ENCODE results near the gene DHH.
"Not testable (repeated sequence)": the region's sequence is repeated elsewhere in the genome, so short reads cannot be mapped to it uniquely, and the experiment has no call there.

DHH gene

DNA sequence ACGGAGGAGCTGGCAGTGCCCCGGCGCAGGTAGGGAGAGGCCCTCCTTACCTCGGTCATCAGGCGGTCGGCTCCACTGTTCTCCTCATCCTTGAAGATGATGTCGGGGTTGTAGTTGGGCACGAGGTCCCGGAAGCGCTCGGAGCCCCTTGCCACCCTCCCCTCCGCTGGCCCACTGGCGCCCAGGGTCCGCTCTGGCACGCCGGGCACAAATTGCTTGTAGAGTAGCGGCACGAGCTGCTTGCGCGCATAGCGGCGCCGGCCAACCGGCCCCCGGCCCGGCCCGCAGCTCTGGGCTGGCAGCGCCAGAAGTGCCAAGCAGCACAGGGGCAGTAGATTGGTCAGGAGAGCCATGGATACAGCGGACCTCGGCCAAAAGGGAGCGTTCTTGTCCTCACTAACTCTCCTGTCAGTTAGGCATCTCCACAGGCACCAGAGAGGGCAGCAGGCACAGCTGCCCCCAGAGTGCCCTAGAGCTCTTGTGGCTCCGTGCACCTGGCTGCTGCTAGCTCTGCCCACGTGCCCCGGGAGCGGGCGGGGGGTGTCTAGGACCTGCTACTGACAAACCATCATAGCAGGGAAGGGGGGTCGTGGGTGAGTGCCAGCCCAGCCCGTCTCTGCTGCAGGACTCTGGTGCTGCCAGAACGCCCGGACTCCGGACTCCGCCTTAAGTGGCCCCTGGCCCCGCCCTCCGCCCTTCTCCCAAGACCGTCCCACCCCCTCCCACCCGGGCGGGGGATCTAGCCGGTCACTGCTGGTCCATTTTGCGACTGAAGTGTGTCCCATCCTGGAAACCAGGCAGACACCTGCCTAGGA is at the start of gene DHH:
TSS of gene DHH (minus strand) at position 642 of the 815 bp plus-strand sequence. CDS start at position 353, 289 bp downstream.
- DNase-seq, result no peak

DNA sequence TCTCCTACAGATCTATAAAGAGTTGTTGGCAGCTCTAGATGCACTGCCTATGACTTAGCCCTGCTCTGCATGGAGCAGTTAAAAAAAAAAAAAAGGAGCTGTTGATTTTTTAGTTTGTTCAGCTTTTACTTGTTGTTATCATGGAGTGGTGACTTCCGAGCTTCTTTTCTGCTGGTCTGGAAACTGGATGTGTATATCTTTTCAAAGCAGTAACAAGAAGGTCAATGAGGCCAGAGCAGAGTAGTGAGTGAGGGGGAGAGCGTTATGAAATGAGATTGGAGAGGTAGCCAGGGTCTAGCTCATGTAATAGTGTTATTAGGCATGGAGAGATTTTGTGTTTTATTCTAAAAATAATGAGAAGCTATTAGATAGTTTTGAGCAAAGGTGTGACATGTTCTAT is 49.8 kb upstream of the DHH start:
- no peak for DNase-seq

DNA sequence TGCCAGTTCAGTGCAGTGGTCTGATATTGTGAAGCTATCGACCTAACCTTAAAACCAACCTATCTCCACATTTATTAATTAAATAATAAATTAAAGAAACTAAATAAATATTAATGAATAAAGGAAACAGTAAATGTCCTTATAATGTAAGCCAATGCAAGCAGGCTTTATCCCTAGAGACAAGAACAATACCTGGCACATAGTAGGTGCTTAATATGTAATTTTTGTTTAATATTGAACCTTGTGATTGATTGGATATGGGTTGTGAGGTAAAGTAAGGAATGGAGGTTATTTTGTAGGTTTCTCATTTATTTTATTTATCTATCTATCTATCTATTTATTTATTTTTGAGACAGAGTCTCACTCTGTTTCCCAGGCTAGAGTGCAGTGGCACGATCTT is 44.4 kb upstream of the DHH start:
- no peak for DNase-seq

DNA sequence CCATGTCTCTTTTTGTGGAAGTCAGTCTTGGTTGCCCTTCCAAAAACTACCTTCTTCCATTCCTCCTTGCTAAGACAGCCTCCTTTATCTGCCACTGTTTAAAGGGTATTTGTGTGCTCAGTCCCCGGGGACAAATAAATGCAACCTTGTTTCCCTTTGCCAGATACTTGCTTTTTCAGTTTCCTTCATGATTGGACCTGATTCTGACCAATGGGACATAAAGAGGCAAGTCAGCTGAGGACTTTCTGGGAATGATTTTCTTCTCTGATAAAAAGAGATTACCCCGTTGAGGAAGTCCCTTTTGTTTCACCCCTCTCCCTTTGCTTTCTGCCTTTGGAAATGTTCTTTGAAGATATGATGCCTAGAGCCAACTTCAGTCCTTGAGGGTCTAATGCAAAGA is 44.0 kb upstream of the DHH start:
- DNase-seq, result no peak

DNA sequence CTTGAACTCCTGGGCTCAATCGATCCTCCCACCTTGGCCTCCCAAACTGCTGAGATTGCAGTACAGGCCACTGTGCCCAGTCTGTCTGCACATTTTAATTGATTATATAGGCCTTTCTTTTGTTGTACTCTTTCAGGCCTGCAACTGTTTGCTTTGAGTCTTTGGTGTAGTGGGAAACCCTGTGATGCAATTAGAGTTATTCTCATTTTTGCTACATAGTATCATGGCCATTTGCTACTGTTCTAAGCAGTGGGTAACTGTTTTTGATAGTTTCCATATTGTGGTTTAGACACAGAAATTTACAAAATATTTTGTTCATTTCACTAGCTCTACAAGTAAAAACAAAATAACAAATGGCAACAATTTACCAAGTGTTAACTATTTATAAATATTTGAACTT is 42.9 kb upstream of the DHH start:
- DNase-seq, result no peak

DNA sequence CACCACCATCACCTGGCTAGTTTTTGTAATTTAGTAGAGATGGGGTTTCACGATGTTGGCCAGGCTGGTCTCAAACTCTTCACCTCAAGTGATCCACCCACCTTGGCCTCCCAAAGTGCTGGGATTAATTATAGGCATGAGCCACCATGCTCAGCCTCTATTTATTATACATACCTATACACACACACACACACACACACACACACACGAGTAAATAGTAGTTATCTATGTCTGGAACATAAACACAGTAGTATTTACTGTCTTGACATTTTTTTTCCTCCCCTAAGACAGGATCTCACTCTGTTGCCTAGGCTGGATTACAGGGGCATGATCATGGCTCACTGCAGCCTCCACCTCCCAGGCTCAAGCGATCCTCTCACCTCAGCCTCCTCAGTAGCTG is 42.4 kb upstream of the DHH start:
- not testable (repeated sequence) for DNase-seq

DNA sequence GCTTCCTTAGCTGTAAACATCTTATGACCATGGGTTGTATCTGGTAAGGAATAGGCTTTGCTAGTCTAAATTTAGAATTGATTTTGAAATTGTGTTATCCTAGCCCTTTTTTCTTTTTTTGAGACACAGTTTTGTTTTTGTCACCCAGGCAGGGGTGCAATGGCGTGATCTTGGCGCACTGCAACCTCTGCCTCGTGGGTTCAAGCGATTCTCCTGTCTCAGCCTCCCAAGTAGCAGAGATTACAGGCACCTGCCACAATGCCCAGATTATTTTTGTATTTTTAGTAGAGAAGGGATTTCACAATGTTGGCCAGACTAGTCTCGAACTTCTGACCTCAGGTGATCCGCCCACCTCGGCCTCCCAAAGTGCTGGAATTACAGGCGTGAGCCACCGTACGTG is 39.0 kb upstream of the DHH start:
- no peak for DNase-seq

DNA sequence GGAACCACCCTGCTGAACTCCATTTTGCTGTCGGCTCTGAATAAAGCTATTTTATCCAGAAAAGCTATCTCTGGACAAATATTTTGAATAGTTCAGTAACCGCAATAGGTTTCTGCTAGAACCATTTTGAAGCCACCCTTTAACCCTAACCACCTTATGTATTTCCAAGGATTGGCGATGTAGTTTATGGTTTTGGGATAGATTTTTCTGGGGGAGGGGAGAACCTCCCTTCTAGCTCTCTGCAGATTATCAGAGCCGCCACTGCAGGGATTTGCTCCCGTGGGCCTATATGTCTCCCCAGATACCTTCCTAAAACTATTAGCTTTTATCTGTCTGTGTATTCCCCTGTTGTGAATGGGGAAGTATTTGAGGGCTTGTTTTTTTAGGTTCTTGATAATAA is 38.4 kb upstream of the DHH start:
- no peak for DNase-seq

DNA sequence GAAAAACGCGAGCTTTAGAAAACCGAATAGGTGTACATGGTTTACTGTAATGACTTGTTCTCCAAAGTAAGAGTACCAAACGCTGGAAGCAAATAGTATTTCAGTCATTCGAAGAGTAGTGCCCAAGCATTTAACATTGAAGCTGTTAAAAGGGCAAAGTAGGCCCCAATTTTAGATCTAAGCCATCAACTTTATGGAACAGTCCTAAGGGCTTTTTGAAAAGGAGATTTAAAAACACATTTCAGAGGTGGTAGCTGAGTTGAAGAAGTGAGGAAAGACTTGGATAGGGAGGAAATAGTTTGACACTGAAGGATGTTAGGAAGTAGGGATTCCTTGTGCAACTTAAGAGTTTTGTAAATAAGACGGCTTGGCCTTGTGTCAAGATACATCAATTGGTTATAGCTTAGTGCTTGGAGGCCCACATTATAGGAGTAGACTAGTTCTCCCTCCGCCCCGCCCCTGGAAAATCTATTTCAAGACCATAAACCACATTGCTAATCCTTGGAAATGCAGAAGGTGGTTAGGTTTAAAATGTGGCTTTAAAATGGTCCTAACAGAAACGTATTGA is 37.4 kb upstream of the DHH start:
- no peak for DNase-seq

DNA sequence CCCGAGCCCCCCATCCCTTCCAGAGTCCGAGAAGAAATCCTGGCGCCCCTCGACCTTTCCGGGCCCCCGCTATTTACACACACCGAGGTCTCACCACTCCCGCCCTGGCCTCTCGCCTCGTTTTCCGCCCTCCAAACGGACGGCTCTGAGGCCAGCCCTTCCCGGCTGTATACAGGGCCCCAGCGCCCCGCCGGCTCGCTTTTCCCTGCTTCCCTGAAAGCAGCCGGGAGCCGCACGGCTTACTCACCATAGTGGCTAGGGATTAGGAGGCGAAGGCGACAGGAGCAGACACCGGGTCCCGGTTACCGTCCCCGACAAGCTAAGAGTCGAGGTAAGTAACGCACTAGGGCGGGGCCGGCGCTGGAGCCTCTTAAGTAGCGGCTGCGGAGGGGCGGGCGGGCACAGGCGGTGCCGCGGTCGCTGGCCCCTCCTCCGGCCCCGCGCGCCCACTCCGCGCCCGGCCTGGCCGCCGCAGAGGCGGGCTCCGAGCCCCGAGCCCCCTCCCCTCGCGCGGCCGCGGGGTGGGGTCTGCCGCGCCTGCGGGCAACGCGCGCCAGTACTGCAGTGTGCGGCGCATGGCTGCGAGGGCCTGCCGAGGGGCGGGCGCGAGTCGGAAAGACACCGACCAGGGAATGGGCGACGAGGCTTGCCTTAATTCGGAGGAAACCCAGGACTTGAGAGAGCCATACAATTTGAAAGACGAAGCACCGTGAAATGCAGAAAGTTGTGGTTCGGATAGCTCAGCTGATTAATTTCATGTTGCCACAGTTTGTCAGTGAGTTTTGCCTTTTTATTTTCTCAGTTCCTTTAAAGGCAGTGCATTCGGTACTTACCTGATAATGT is 36.7 kb upstream of the DHH start, which contains the start of gene TUBA1B:
TSS of gene TUBA1B (minus strand) at position 345 of the 843 bp plus-strand sequence. CDS start at position 250, 95 bp downstream.
- peak; percentile 90 for DNase-seq

DNA sequence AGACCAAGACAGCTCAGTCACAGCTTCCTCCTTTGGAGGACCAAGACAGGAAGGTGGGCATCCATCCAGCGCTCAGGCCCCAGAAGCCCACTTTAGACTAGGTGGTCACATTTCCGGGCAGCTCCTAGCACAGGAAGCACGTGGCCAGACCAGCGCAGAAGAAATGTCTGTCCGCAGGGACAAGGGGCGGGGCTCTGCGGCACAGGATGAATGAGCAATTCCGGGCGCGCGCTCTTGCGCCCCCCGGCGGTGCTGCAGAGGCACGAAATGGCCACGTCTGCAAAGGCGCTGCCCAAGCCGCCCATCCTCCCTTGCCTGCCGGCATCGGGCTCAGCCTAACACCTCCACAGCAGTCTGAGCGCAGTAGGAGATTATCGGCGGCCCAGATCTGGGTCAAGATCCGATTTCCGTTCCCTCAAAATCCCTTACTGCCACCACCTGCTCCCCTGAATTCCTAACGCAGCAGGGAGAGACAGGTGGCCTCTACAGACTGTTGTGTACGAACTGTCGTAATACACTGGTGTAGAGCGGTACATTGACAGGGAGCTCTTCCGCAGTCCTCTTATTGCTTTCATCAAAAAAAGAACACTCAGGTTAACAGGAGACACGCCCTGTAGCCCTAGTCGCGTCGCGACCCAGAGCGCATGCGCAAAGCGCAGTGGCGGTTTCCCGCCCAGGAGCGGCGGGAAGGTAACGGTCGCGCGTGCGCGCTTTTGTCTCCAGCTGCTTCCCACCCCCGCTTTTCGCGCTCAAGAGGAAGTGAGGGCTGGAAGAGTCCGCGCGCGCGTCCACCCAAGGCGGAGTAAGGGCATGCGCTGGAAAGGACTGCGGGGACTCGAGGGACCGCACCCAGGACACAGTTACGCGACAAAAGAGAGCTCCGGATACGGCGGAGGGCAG is 35.8 kb upstream of the DHH start:
- peak; percentile 90 for DNase-seq

DNA sequence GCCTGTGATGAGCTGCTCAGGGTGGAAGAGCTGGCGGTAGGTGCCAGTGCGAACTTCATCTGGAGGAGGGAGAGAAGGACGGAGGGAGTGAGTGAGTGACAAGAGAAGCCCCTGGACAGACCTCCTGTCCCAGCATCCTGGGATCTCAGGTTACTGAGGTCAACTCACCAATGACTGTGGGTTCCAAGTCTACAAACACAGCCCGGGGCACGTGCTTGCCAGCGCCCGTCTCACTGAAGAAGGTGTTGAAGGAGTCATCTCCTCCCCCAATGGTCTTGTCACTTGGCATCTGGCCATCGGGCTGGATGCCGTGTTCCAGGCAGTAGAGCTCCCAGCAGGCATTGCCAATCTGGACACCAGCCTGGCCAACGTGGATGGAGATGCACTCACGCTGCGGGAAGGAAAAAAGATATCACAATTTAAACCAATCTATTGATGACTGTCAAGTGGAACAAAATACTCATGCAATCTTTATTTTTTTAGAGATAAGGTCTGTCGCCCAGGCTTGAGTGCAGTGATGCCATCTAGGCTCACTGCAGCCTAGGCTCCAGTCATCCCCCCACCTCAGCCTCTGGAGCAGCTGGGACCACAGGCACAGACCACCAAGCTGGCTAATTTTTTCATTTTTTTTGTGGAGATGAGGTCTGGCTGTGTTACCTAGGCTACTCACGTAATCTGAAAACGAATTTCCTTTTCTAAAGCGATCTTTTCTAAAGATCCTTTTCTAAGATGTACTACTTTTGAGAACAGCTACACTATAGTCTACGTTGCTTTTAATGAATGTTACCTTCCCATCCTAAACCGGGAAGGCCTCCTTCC is 34.9 kb upstream of the DHH start:
- no peak for DNase-seq

DNA sequence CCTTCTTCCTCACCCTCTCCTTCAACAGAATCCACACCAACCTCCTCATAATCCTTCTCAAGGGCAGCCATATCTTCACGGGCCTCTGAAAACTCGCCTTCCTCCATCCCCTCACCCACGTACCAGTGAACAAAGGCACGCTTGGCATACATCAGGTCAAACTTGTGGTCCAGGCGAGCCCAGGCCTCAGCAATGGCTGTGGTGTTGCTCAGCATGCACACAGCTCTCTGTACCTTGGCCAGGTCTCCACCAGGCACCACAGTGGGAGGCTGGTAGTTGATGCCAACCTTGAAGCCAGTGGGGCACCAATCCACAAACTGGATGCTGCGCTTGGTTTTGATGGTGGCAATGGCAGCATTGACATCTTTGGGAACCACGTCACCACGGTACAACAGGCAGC is 33.4 kb upstream of the DHH start:
- DNase-seq, result not testable (repeated sequence)

DNA sequence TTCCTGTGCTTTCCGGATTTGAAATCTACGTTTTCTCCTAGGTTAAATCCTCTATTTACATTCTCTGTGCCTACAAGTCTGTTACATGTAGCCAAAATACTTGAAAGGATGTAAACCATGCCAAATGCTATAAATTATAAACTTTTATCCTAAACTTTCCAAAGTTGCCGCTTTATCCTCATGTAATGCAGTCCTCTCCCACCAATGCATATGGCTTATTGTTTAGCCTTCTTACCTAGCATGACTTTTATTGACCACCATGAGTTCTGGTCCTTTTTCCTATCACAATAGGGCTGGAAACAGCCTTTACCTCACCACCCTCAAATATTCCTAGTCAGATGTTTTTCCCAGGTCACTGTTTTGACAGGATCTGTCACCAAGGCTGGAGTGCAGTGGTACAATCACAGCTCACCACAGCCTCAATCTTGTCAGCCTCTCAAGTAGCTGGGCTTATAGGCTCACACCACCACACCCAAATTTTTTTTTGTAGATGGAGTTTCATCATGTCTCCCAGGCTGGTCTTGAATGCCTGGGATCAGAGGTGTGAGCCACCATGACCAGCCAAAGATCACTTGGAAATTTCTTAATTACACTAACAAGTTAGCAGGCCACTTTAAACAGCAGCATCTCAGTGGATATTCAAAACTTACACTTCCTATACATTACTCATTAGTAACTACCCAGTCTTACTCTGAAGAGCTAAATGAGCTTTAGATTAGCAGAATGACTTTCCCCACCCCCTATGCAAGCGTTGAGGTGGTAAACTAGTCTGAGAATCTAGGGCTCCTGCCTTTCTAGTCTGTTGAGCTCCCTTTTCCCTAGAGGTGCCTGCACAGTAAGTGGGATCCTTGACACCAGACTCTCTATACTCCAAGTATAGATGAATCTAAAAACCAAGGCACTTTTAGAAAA is 32.5 kb upstream of the DHH start:
- no peak for DNase-seq

DNA sequence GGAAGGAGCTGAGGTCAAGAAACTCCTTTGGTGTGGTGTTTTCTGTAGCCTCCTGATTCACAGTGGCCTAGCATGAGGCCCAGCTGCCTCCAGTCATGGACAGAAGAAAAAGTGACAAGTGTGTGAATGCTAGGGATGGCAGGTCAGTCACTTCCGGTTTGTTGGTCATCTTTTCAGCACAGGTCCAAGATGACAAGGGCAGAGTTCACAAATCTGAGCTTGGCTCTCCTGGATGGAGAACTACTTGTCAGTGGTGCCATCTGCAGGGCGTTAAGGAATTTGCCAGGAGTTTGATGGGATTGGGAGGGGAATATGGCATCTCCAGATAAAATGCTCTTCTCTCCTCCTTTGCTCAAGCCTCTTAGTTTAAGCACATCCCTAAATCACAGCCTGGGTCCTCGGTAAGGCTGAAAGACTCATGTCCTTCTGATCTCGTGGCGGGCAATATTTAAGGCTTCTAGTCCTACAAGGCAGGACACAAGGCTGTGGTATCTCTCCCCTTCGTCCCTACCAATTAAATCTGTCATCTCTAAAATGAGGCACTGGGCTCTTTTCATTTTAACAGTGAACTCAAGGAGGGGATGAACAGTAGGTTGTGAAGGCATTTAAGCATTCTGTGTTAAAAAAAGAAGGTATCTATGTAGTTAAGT is 26.6 kb upstream of the DHH start:
- no peak for DNase-seq

DNA sequence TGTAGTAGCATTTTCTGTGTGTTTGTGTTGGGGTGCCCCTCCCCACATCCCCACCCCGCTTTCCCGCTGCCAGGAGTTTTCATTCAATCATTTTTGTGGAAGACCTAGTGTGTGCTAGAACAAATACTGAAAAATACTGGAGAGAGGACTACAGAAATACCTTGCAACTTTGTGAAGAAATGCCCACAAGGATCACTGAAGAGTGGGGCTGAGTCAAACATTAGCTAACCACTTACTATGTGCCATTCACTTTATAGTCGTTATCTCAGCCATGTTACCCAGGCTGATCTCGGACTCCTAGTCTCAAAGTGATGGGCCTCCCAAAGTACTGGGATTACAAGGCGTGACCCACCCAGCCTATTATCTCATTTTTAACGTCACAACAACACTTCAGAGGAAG is 16.6 kb upstream of the DHH start:
- DNase-seq, result no peak

DNA sequence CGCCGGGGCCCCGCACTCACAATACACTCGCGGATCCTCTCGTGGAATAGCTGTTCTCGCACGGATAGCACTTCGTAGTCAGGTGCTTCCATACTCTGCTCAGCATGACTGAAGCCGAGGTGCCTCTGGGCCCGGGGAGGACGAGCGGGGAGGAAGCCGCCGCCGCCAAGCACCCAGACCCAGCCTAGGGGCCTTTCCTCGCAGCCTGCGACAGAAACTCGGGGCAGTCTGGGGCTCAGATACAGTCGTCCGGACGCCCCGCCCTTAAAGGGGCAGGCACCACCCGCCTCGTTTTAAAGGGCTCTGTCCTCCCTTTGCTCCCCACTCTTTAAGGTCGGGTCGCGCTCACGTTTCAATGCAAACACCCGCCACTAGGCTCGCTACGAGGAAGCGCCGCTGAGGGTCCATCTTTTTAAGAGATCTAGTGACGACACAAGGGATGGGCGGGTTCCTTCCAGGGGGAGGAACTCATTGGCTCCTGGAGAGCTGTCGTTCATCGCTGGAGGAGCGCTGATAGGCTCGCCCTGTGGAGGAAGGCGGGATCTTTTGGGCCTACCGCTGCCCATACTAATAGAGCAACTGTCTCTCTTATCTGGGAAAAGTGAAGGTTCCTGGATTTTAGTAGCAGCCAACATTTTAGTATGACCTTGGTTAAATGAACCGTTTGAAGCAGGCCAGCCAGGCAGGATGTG is 16.0 kb upstream of the DHH start, which contains the start of gene LMBR1L:
TSS of gene LMBR1L (minus strand) at position 384 of the 692 bp plus-strand sequence. CDS start at position 92, 292 bp downstream.
- peak; percentile 96 for DNase-seq

DNA sequence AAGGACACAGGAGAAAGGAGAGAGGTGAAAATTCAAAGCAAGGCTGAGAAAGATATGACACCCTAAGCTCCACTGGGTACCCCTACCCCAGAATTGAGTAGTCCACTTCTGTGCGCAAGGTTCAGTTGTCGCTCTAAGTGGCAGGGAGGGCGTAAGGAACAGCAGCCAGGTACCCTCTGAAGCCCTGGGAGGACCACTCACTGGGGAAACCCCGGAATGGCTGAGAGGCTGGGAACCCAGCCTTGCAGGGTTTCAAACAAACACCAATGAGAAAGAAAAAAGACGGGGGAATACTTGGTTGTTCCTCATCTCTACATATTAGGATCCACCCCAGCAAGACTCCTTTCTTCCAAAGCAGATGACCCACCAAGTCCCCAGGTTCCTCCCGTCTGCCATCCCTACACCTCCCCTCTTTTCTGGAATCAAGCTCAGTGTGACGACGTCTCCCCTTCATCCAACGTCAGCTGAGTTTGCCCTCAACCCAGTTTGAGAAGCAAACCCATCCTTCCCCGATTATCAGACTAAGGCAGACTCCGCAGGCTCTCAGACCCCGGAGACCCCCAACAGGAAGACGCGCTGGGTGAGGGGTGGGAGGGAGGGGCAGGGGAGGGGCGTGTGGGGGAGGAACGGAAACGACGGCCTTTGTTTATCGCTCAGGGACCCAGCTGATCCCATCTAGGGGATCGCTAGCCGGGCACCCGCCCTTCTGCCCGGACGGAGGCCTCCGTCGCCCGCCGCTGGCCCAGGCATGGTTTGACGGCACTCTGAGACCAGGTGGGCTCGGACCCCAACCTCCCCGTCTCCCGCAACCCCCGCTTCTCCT is 15.3 kb upstream of the DHH start:
- no peak for DNase-seq

Data from activated CD8-positive, alpha-beta memory T cell treated with anti-CD3 and anti-CD28 coated beads, Interleukin-2, amount 50 U/mL, for 4 hours (primary cell).